Effector memory CD8-positive, alpha-beta T cell (primary cell): Measurements from ENCODE around the gene KIF9.
"Not testable (repeated sequence)": the region's sequence is repeated elsewhere in the genome, so short reads cannot be mapped to it uniquely, and the experiment has no call there.

Experiments
- ATAC-seq: fragments of 150-1000 bp; cut with Tn5 transposase; replicated peaks from 2 replicates; pipeline ENCODE4 v1.10.0; 2021; ENCODE audit warnings: mild to moderate bottlenecking, moderate library complexity
- DNase-seq, 3 experiments: peaks; one replicate each; pipeline ENCODE4 v3.0.0; 2021
- H3K27ac Mint-ChIP-seq, 2 donors: one replicate each; pipeline ENCODE4 v1.8.0; 2022; ENCODE audit warnings: mild to moderate bottlenecking in 2 of 2, mixed read lengths in 2 of 2, moderate library complexity in 2 of 2
- H3K27me3 Mint-ChIP-seq, 2 donors: one replicate each; pipeline ENCODE4 v1.8.0; 2022; ENCODE audit warnings: mixed read lengths in 2 of 2
- H3K36me3 Mint-ChIP-seq: one replicate; pipeline ENCODE4 v1.8.0; 2022; ENCODE audit warnings: mild to moderate bottlenecking, moderate library complexity, mixed read lengths; ENCODE audit not compliant: insufficient read depth
- H3K4me1 Mint-ChIP-seq, 2 donors: one replicate each; pipeline ENCODE4 v1.8.0; 2022; ENCODE audit warnings: low read depth in 2 of 2, mixed read lengths in 2 of 2
- H3K4me3 Mint-ChIP-seq, 2 donors: one replicate each; pipeline ENCODE4 v1.8.0; 2022; ENCODE audit warnings: mild to moderate bottlenecking in 2 of 2, mixed read lengths in 2 of 2, moderate library complexity in 2 of 2
- H3K9me3 Mint-ChIP-seq, 2 donors: one replicate each; pipeline ENCODE4 v1.8.0; 2022; ENCODE audit warnings: mixed read lengths in 2 of 2

The KIF9 gene

DNA sequence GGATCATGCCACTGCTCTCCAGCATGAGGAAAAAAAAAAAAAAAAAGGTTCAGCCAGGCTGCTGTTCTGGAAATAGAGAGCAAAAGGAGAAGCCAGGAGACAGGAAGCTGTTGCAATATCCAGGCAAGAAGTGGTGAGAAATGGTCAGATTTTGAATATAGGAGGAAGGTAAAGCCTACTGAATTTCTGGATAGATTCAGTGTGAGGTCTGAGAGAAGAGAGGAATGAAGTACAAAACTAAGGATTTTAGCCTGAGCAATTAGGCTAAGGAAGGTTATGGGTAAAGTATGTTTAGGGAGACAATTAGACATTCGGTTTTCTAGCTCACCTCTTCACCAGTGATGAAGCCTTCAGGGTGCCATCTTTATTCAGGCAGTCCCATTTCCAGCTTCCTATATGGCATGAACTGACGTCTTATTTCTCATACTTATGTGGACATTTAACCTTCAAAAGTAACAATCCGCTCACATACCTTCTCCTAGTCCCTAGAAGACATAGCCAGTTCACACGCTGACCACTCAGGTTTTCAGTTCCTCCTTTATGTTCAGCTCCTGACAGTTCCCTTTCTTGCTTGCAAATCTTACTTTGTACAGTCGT, 57.2 kb downstream of the KIF9 start:
- Mint-ChIP-seq H3K9me3 (no peaks in the 10 kb centered on the region), H3K4me1 (no peaks in the 10 kb centered on the region), H3K27me3 (no peaks in the 10 kb centered on the region), H3K27ac (no peak overlapping the region), H3K4me3 (no peak overlapping the region), H3K36me3 (no peaks in the 10 kb centered on the region)
- DNase-seq, result no peak
- no peak for ATAC-seq

GRCh38 chr3:47223755-47224154, 58.8 kb downstream of the KIF9 start:
- no peaks in the 10 kb centered on the region for H3K36me3 Mint-ChIP-seq
- ATAC-seq (no peak), DNase-seq (no peak)
- no peaks in the 10 kb centered on the region for H3K27me3 Mint-ChIP-seq
- no peaks in the 10 kb centered on the region for H3K4me1 Mint-ChIP-seq
- no peaks in the 10 kb centered on the region for H3K9me3 Mint-ChIP-seq
- no peak overlapping the region for H3K4me3 Mint-ChIP-seq
- no peak overlapping the region for H3K27ac Mint-ChIP-seq

DNA sequence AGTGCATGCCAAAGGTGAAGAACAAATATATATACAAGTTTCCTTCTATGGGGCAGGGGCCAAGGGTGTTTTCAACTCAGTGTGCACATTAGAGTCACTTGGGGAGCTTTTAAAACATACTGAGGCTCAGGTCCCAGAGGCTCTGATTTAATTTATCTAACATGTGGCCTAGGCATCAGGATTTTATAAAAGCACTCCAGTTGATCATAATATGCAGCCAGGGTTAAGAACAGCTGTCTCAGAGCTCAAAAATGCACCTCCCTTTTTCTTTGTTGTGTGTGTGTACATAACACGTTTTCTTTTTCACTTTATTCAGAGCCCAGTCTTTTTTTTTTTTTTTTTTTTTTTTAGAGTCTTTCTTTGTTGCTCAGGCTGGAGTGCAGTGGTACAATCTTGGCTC, 60.8 kb downstream of the KIF9 start:
- H3K27ac Mint-ChIP-seq, result no peak overlapping the region
- no peak for ATAC-seq

DNA sequence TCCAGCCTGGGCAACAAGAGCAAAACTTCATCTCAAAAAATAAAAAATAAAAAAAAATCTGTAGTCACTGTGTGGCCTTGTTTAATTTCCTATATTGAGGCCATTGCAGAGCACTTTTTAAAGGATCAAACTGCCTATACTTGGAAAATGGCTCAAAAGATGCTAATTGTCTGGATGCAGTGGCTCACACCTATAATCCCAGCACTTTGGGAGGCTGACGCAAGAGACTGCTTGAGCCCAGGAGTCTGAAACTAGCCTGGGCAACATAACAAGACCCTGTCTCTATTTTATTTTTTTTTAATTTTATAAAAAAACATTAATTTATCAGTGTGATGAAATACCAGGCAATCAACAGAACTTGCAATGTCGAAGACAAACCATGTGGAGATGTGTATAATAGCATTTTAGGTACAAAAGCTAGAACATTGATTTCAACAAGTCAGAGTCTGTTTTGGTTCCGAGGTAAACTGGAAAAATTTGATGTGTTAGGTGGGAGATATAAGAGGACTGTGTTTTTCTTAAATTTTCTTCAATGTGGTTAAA, 71.7 kb downstream of the KIF9 start:
- Mint-ChIP-seq H3K4me3 (no peak overlapping the region), H3K9me3 (no peaks in the 10 kb centered on the region), H3K36me3 (no peaks in the 10 kb centered on the region), H3K27ac (no peak overlapping the region), H3K4me1 (no peaks in the 10 kb centered on the region), H3K27me3 (no peaks in the 10 kb centered on the region)
- no peak for DNase-seq
- ATAC-seq, result no peak

More for the DNA sequence above, 60.8 kb downstream of the KIF9 start:
- no peak for DNase-seq
- Mint-ChIP-seq H3K4me1 (no peaks in the 10 kb centered on the region), H3K36me3 (no peaks in the 10 kb centered on the region), H3K4me3 (no peak overlapping the region), H3K27me3 (no peaks in the 10 kb centered on the region), H3K9me3 (no peaks in the 10 kb centered on the region)

- H3K27me3 Mint-ChIP-seq, H3K27ac Mint-ChIP-seq, ATAC-seq, H3K36me3 Mint-ChIP-seq, DNase-seq, H3K4me1 Mint-ChIP-seq, H3K4me3 Mint-ChIP-seq, H3K9me3 Mint-ChIP-seq: not testable (repeated sequence)
These were observed 76.6 kb downstream of the KIF9 start for GRCh38 chr3:47206022-47206421.

DNA sequence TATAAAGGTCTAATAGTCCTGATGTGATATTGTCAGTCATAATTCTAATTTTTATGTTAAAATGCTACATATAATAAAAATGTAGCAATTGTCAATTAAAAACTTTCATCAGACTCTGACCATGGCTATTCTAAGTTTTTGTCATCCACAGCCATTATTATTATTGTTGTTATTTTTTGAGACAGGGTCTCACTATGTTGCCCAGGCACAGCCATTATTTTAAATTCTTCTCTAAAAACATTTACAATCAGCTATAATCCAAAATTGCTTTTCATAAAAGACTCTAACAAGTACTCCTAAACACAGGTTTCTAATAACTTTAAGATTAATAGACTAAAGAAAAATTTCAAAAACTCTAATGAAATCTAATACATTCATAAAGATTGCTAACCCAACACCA, 77.7 kb downstream of the KIF9 start:
- Mint-ChIP-seq H3K4me3 (no peak overlapping the region), H3K36me3 (no peaks in the 10 kb centered on the region), H3K27ac (no peak overlapping the region), H3K27me3 (no peaks in the 10 kb centered on the region), H3K9me3 (no peaks in the 10 kb centered on the region), H3K4me1 (no peaks in the 10 kb centered on the region)
- no peak for DNase-seq
- ATAC-seq, result no peak

- no peaks in the 10 kb centered on the region for H3K4me1 Mint-ChIP-seq
- DNase-seq (no peak), ATAC-seq (no peak)
- no peaks in the 10 kb centered on the region for H3K9me3 Mint-ChIP-seq
- H3K36me3 Mint-ChIP-seq, result no peaks in the 10 kb centered on the region
- H3K27ac Mint-ChIP-seq, result no peak overlapping the region
- H3K4me3 Mint-ChIP-seq, result no peak overlapping the region
- H3K27me3 Mint-ChIP-seq, result no peaks in the 10 kb centered on the region
These were observed 80.1 kb downstream of the KIF9 start for GRCh38 chr3:47202542-47202941.

- no peak overlapping the region for H3K27ac Mint-ChIP-seq
- DNase-seq, result no peak
These were observed 85.3 kb downstream of the KIF9 start for GRCh38 chr3:47197287-47197686.

GRCh38 chr3:47194994-47195393, 87.6 kb downstream of the KIF9 start:
- DNase-seq, result no peak
- Mint-ChIP-seq H3K27ac (no peak overlapping the region), H3K9me3 (no peaks in the 10 kb centered on the region), H3K36me3 (peaks cover 4% of the 10 kb centered on the region), H3K4me1 (no peaks in the 10 kb centered on the region), H3K27me3 (no peaks in the 10 kb centered on the region), H3K4me3 (no peak overlapping the region)
- no peak for ATAC-seq

More at GRCh38 chr3:47197287-47197686, 85.3 kb downstream of the KIF9 start:
- Mint-ChIP-seq H3K9me3 (no peaks in the 10 kb centered on the region), H3K4me1 (no peaks in the 10 kb centered on the region), H3K27me3 (no peaks in the 10 kb centered on the region), H3K36me3 (peaks cover 4% of the 10 kb centered on the region), H3K4me3 (no peak overlapping the region)
- ATAC-seq, result no peak

DNA sequence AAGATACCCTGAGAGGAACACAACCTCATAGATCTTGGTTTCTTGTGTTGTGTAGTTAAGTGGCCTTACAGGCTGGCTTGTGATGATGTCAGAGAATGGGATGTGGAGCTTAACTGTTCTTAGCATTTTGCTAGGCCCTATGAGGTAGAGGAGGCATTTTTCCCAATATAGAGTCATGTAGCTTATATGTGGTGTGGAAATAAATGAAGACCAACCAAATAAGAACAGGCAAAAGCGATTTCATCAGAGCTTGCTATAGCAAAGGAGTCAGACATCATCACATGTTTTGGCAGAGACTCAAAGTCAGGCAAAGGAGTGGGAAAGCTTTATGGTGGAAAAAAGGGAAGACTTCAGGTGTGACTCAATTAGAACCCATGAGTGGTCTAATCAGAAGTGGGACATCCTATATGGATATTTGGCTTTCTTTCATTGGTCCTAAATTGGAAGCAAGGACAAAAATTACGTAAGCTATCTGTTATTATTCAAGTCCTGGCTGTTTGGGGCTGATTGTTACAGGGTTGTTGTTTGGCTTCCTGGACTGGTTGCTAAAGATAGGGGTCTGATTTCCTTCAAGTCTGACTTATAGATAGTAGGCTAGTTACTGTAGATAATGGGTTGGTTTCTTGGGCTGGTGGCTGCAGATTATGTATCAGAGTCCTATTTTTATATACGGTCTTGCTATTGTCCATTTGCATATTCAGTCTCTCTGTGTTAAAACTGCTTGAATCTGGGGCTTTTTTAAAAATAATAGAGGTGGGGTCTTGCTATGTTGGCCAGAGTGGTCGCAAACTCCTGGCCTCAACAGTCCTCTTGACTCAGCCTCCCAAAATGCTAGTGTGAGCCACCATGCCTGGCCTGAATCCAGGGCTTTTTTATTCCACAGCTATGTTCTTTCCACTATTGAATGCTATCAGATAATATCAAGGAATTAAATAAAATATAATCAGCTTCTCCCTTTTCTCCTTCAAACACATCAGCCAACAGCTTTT, 88.4 kb downstream of the KIF9 start:
- H3K9me3 Mint-ChIP-seq, result no peaks in the 10 kb centered on the region
- no peak for DNase-seq
- H3K36me3 Mint-ChIP-seq, result peaks cover 4% of the 10 kb centered on the region
- H3K4me3 Mint-ChIP-seq, result no peak overlapping the region
- no peak overlapping the region for H3K27ac Mint-ChIP-seq
- ATAC-seq, result no peak
- no peaks in the 10 kb centered on the region for H3K27me3 Mint-ChIP-seq
- H3K4me1 Mint-ChIP-seq, result no peaks in the 10 kb centered on the region

- H3K36me3 Mint-ChIP-seq, result no peaks in the 10 kb centered on the region
- no peak overlapping the region for H3K4me3 Mint-ChIP-seq
These were observed 96.3 kb downstream of the KIF9 start for GRCh38 chr3:47186285-47186684.

GRCh38 chr3:47181685-47182084, 100.9 kb downstream of the KIF9 start:
- H3K27ac Mint-ChIP-seq, result peak overlapping the region in 1 of 2 donors; percentile 57
- H3K4me3 Mint-ChIP-seq, H3K4me1 Mint-ChIP-seq, ATAC-seq, H3K9me3 Mint-ChIP-seq, H3K27me3 Mint-ChIP-seq, DNase-seq, H3K36me3 Mint-ChIP-seq: not testable (repeated sequence)

More at GRCh38 chr3:47186285-47186684, 96.3 kb downstream of the KIF9 start:
- H3K27me3 Mint-ChIP-seq, result no peaks in the 10 kb centered on the region
- ATAC-seq, result no peak
- H3K4me1 Mint-ChIP-seq, result no peaks in the 10 kb centered on the region
- H3K27ac Mint-ChIP-seq, result no peak overlapping the region
- no peaks in the 10 kb centered on the region for H3K9me3 Mint-ChIP-seq
- no peak for DNase-seq

DNA sequence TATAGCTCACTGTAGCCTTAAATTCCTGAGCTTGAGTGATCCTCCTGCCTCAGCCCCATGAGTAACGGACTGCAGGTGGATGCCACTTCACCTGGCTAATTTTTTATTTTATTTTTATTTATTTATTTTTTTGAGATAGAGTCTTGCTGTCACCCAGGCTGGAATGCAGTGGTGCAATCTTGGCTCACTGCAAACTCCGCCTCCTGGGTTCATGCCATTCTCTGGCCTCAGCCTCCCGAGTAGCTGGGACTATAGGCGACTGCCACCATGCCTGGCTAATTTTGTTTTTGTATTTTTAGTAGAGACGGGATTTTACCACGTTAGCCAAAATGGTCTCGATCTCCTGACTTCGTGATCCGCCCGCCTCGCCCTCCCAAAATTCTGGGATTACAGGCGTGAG, 102.6 kb downstream of the KIF9 start:
- H3K27ac Mint-ChIP-seq, H3K27me3 Mint-ChIP-seq, DNase-seq, H3K9me3 Mint-ChIP-seq, H3K4me1 Mint-ChIP-seq, H3K4me3 Mint-ChIP-seq, ATAC-seq, H3K36me3 Mint-ChIP-seq: not testable (repeated sequence)
